ENCODE data around the gene ASB2. TPM values are rescaled to one million over a fixed set of nuclear protein-coding genes. Genes with fewer than 3 reads are reported as not detected.

The ASB2 gene
- polyA plus RNA-seq, 1 donor (not counting 4 experiments of a cell fraction or from before 2014, with no cell fraction given): 0.56 TPM

- H3K9me1 ChIP-seq (ENCODE audit: control insufficient read depth, extremely low read depth, insufficient read depth, low read length): no peaks in the 10 kb centered on the region
- TF ChIP-seq, protein P1, sequence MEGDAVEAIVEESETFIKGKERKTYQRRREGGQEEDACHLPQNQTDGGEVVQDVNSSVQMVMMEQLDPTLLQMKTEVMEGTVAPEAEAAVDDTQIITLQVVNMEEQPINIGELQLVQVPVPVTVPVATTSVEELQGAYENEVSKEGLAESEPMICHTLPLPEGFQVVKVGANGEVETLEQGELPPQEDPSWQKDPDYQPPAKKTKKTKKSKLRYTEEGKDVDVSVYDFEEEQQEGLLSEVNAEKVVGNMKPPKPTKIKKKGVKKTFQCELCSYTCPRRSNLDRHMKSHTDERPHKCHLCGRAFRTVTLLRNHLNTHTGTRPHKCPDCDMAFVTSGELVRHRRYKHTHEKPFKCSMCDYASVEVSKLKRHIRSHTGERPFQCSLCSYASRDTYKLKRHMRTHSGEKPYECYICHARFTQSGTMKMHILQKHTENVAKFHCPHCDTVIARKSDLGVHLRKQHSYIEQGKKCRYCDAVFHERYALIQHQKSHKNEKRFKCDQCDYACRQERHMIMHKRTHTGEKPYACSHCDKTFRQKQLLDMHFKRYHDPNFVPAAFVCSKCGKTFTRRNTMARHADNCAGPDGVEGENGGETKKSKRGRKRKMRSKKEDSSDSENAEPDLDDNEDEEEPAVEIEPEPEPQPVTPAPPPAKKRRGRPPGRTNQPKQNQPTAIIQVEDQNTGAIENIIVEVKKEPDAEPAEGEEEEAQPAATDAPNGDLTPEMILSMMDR (optimal IDR thresholded peaks at IDR 0.05 in 1 of 3, IDR thresholded peaks at IDR 0.05 in 1 of 3, conservative IDR thresholded peaks at IDR 0.05 in 1 of 3; ENCODE audit: extremely low read depth in 1 of 3, insufficient read depth in 2 of 3, low read length in 3 of 3): no peak
- TF ChIP-seq EZH2 (IDR thresholded peaks at IDR 0.05; ENCODE audit: low read length): no peak
- H2AFZ ChIP-seq (ENCODE audit: control insufficient read depth, low read length): no peak overlapping the region
- dilution Hi-C loops (cut with MboI; ENCODE audit: extremely low pct_ligation_motif_present, low sequenced_read_pairs): no loop called here
- peaks cover 12% of the 10 kb centered on the region for H3K4me1 ChIP-seq (ENCODE audit: control insufficient read depth, extremely low read depth, insufficient read depth, low read length)
- FAIRE-seq (no peak), DNase-seq (ENCODE audit: low read depth, low spot score) (no peak)
- no peak overlapping the region for H3K4me2 ChIP-seq (ENCODE audit: control insufficient read depth, extremely low read depth, insufficient read depth, low read depth, low read length)
- no peaks in the 10 kb centered on the region for H3K9me3 ChIP-seq (ENCODE audit: control insufficient read depth, low read depth, low read length)
- no peak overlapping the region for H3K27ac ChIP-seq (ENCODE audit: control insufficient read depth, insufficient read depth, low read length)
- H3K27me3 ChIP-seq (ENCODE audit: control insufficient read depth, extremely low read depth, insufficient read depth, low read length): peaks cover 4% of the 10 kb centered on the region
- no peaks in the 10 kb centered on the region for H3K36me3 ChIP-seq (ENCODE audit: control insufficient read depth in 2 of 2, extremely low read depth in 1 of 2, insufficient read depth in 2 of 2, low read length in 2 of 2)
- no peak overlapping the region for H3K9ac ChIP-seq (ENCODE audit: control insufficient read depth, extremely low read depth, insufficient read depth, low read length)
- no peaks in the 10 kb centered on the region for H3K79me2 ChIP-seq (ENCODE audit: control insufficient read depth, insufficient read depth, low read length)
- no peak overlapping the region for H3K4me3 ChIP-seq (ENCODE audit: control insufficient read depth in 2 of 3, extremely low read depth in 1 of 3, insufficient read depth in 2 of 3, low read depth in 1 of 3, low read length in 3 of 3)
- H4K20me1 ChIP-seq (ENCODE audit: control insufficient read depth, extremely low read depth, insufficient read depth, low read length): no peaks in the 10 kb centered on the region
These were observed 27.0 kb upstream of the ASB2 start for GRCh38 chr14:94003397-94003796.

GRCh38 chr14:94001501-94002396 lies 25.4 kb upstream of the ASB2 start:
- H3K9ac ChIP-seq (ENCODE audit: control insufficient read depth, extremely low read depth, insufficient read depth, low read length): no peak overlapping the region
- dilution Hi-C loops (cut with MboI; ENCODE audit: extremely low pct_ligation_motif_present, low sequenced_read_pairs): no loop called here
- H2AFZ ChIP-seq (ENCODE audit: control insufficient read depth, low read length): no peak overlapping the region
- no peak for DNase-seq (ENCODE audit: low read depth, low spot score)
- TF ChIP-seq, protein P1 (optimal IDR thresholded peaks at IDR 0.05 in 1 of 3, IDR thresholded peaks at IDR 0.05 in 1 of 3, conservative IDR thresholded peaks at IDR 0.05 in 1 of 3; ENCODE audit: extremely low read depth in 1 of 3, insufficient read depth in 2 of 3, low read length in 3 of 3): peak; percentile 93 to 100 (median 98)
- TF ChIP-seq EZH2 (IDR thresholded peaks at IDR 0.05; ENCODE audit: low read length): no peak
- no peak overlapping the region for H3K4me3 ChIP-seq (ENCODE audit: control insufficient read depth in 2 of 3, extremely low read depth in 1 of 3, insufficient read depth in 2 of 3, low read depth in 1 of 3, low read length in 3 of 3)
- FAIRE-seq: peak; percentile 90
- H3K9me1 ChIP-seq (ENCODE audit: control insufficient read depth, extremely low read depth, insufficient read depth, low read length): no peaks in the 10 kb centered on the region
- peaks cover 4% of the 10 kb centered on the region for H3K27me3 ChIP-seq (ENCODE audit: control insufficient read depth, extremely low read depth, insufficient read depth, low read length)
- no peaks in the 10 kb centered on the region for H4K20me1 ChIP-seq (ENCODE audit: control insufficient read depth, extremely low read depth, insufficient read depth, low read length)
- peak overlapping the region; percentile 40 for H3K4me2 ChIP-seq (ENCODE audit: control insufficient read depth, extremely low read depth, insufficient read depth, low read depth, low read length)
- no peaks in the 10 kb centered on the region for H3K79me2 ChIP-seq (ENCODE audit: control insufficient read depth, insufficient read depth, low read length)
- no peaks in the 10 kb centered on the region for H3K36me3 ChIP-seq (ENCODE audit: control insufficient read depth in 2 of 2, extremely low read depth in 1 of 2, insufficient read depth in 2 of 2, low read length in 2 of 2)
- H3K4me1 ChIP-seq (ENCODE audit: control insufficient read depth, extremely low read depth, insufficient read depth, low read length): peaks cover 12% of the 10 kb centered on the region
- H3K9me3 ChIP-seq (ENCODE audit: control insufficient read depth, low read depth, low read length): no peaks in the 10 kb centered on the region
- no peak overlapping the region for H3K27ac ChIP-seq (ENCODE audit: control insufficient read depth, insufficient read depth, low read length)

Measured in keratinocyte (primary cell).